Smooth muscle cell (in vitro differentiated cells): Measurements from ENCODE around the gene SKP2. TPM values are rescaled to one million over a fixed set of nuclear protein-coding genes. Genes with fewer than 3 reads are reported as not detected.

ENCODE experiments used
- DNase-seq: peaks from one replicate; lab custom pipeline; 2025; ENCODE audit not compliant: unreplicated experiment; lab: John Stamatoyannopoulos, UW
- H2AFZ ChIP-seq: fragments of 200-600 bp; sonication (generic); 2 replicates; pipeline ENCODE4 v1.6.0; 2016; ENCODE audit warnings: antibody characterized with exemption, low read depth, mild to moderate bottlenecking
- H3F3A ChIP-seq: fragments of 200-600 bp; sonication (generic); 2 replicates; pipeline ENCODE4 v1.6.0; 2017; ENCODE audit warnings: antibody characterized with exemption, low read depth
- H3K27ac ChIP-seq: fragments of 200-600 bp; sonication (generic); 2 replicates; pipeline ENCODE4 v1.5.1; 2016; ENCODE audit warnings: low read depth, mild to moderate bottlenecking
- H3K27me3 ChIP-seq: fragments of 200-600 bp; sonication (generic); 2 replicates; pipeline ENCODE4 v1.6.1; 2016; ENCODE audit warnings: low read depth, mild to moderate bottlenecking
- H3K36me3 ChIP-seq: fragments of 200-600 bp; sonication (generic); 2 replicates; pipeline ENCODE4 v1.5.1; 2016; ENCODE audit warnings: low read depth
- H3K4me1 ChIP-seq: fragments of 200-600 bp; sonication (generic); 2 replicates; pipeline ENCODE4 v1.5.1; 2016; ENCODE audit warnings: low read depth
- H3K4me2 ChIP-seq: fragments of 200-600 bp; sonication (generic); 2 replicates; pipeline ENCODE4 v1.6.0; 2016; ENCODE audit warnings: mild to moderate bottlenecking
- H3K4me3 ChIP-seq: fragments of 200-600 bp; sonication (generic); 2 replicates; pipeline ENCODE4 v1.5.1; 2016; ENCODE audit warnings: mild to moderate bottlenecking
- H3K79me2 ChIP-seq: fragments of 200-600 bp; sonication (generic); 2 replicates; pipeline ENCODE4 v1.6.0; 2016; ENCODE audit warnings: low read depth, mild to moderate bottlenecking
- H3K9ac ChIP-seq: fragments of 200-600 bp; sonication (generic); 2 replicates; pipeline ENCODE4 v1.6.0; 2016; ENCODE audit warnings: low read depth
- H3K9me3 ChIP-seq: fragments of 200-600 bp; sonication (generic); replicated peaks from 2 replicates; pipeline ENCODE4 v1.5.1; 2016; ENCODE audit warnings: low read depth
- H4K20me1 ChIP-seq: fragments of 200-600 bp; sonication (generic); 2 replicates; pipeline ENCODE4 v1.6.0; 2016; ENCODE audit warnings: low read depth
- CTCF ChIP-seq: fragments of 200-600 bp; sonication (generic); IDR thresholded peaks from 2 replicates; pipeline ENCODE4 v1.5.1; 2017; ENCODE audit warnings: borderline replicate concordance, mild to moderate bottlenecking, antibody characterized with exemption; ENCODE audit not compliant: insufficient read depth, poor library complexity, severe bottlenecking
- WGBS: methylation state at CpG from one replicate; pipeline ENCODE4 v1.1.7; 2016; ENCODE audit warnings: low lambda C conversion rate; 5-methylcytosine and 5-hydroxymethylcytosine counted together
- microRNA counts: library from miRNA; unstranded; fragments of <30 nt; microRNA quantifications from one replicate; lab custom pipeline; 2016
- microRNA-seq: library from miRNA; unstranded; fragments of <30 nt; microRNA quantifications from one replicate; pipeline ENCODE4, GENCODE V29; 2016; ENCODE audit warnings: borderline number of aligned reads
- polyA plus RNA-seq: library from polyadenylated mRNA; unstranded; fragments of >200 nt; fragmentation: Nextera tagmentation; extraction: Ambion mirVana; gene quantifications from 2 replicates; pipeline ENCODE4 v1.2.1, GENCODE V29; 2016
- small RNA-seq: library from RNA; depleted of rRNA; stranded (forward); fragments of <200 nt; gene quantifications from one replicate; pipeline ENCODE3, GENCODE V24; 2014
- total RNA-seq: library from RNA; depleted of rRNA; stranded (reverse); fragments of >200 nt; gene quantifications from 2 replicates; pipeline ENCODE4 v1.2.3, GENCODE V29; 2014

Gene SKP2
- total and polyA plus RNA-seq, 2 experiments from 2014 or later, result 38.8 to 53.8 TPM

DNA sequence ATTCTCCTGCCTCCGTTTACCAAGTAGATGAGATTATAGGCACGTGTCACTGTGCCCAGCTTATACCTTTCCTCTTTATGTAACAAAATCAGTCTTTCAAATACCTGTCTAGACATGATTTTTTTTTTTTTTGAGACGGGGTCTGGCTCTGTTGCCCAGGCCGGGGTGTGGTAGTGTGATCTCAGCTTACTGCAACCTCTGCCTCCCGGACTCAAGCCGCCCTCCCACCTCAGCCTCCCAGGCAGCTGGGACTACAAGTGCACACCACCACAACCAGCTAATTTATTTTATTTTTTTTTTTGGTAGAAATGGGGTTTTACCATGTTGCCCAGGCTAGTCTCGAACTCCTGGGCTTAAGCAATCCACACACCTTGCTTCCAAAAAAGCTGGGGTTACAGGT lies 76.6 kb downstream of the SKP2 start:
- peaks cover 26% of the 10 kb centered on the region for H4K20me1 ChIP-seq
- peaks cover 48% of the 10 kb centered on the region for H3K79me2 ChIP-seq
- no peak for TF ChIP-seq CTCF
- no peak overlapping the region for H3K9ac ChIP-seq
- H3F3A ChIP-seq, result no peaks in the 10 kb centered on the region
- H3K4me3 ChIP-seq, result no peak overlapping the region
- WGBS, result 97% methylated on average over 7 of the region's 7 CpGs
- no peak overlapping the region for H2AFZ ChIP-seq
- DNase-seq, result no peak
- peaks cover 8% of the 10 kb centered on the region for H3K36me3 ChIP-seq
- no peak overlapping the region for H3K4me2 ChIP-seq
- H3K4me1 ChIP-seq, result peaks cover 10% of the 10 kb centered on the region
- H3K27me3 ChIP-seq, result no peaks in the 10 kb centered on the region
- H3K27ac ChIP-seq, result no peak overlapping the region
- H3K9me3 ChIP-seq, result no peaks in the 10 kb centered on the region

GRCh38 chr5:36230151-36230790 lies 78.4 kb downstream of the SKP2 start:
- no peak for DNase-seq
- peaks cover 8% of the 10 kb centered on the region for H3K36me3 ChIP-seq
- no peaks in the 10 kb centered on the region for H3K9me3 ChIP-seq
- H3K4me1 ChIP-seq, result peaks cover 10% of the 10 kb centered on the region
- no peaks in the 10 kb centered on the region for H3F3A ChIP-seq
- no peak for TF ChIP-seq CTCF
- no peaks in the 10 kb centered on the region for H3K27me3 ChIP-seq
- H3K4me2 ChIP-seq, result no peak overlapping the region
- no peak overlapping the region for H3K4me3 ChIP-seq
- H3K9ac ChIP-seq, result no peak overlapping the region
- peaks cover 63% of the 10 kb centered on the region for H3K79me2 ChIP-seq
- peaks cover 27% of the 10 kb centered on the region for H4K20me1 ChIP-seq
- no peak overlapping the region for H3K27ac ChIP-seq
- H2AFZ ChIP-seq, result no peak overlapping the region
- WGBS, result 93% methylated on average over 1 of the region's 1 CpG

- Histone ChIP-seq H3K4me1 (peaks cover 15% of the 10 kb centered on the region), H3K4me3 (no peak overlapping the region), H3K9ac (no peak overlapping the region), H2AFZ (no peak overlapping the region), H3K27ac (no peak overlapping the region), H3K4me2 (no peak overlapping the region), H3K79me2 (peaks cover 75% of the 10 kb centered on the region), H3K36me3 (no peaks in the 10 kb centered on the region), H3K9me3 (no peaks in the 10 kb centered on the region), H3K27me3 (no peaks in the 10 kb centered on the region), H3F3A (no peaks in the 10 kb centered on the region), H4K20me1 (peaks cover 32% of the 10 kb centered on the region)
- 97% methylated on average over 3 of the region's 3 CpGs for WGBS
- DNase-seq, result no peak
- TF ChIP-seq CTCF, result no peak
Observed at GRCh38 chr5:36232533-36232932, 80.6 kb downstream of the SKP2 start.

MicroRNAs within 50 kb of the gene (microRNA counts, 767-probe panel; counts per million panel counts)
- microRNA hsa-miR-580 (lab: Ali Mortazavi, UCI), result 183 counts per million

Small RNA genes lying within 50 kb of the gene (microRNA-seq; reads per million reads assigned to microRNA genes)
- not detected for gene MIR580

Small RNA genes lying within 50 kb of the gene (small RNA-seq; reads per million reads assigned to genes)
- gene MIR580 (not detected), gene RNU6-1305P (not detected)

Other genes starting within 250 kb of the SKP2 start
- 0.13 and 0.31 TPM in 2 replicates for gene CAPSL, start 213.5 kb upstream of the SKP2 start, total RNA-seq
- gene CAPSL, start 213.5 kb upstream of the SKP2 start, polyA plus RNA-seq, result not detected in 2 replicates
- gene UGT3A1, start 160.7 kb upstream of the SKP2 start, total RNA-seq, result 0.13 TPM in 1 of 2 replicates, not detected in the other
- 0.37 TPM in 1 of 2 replicates, not detected in the other for gene UGT3A1, start 160.7 kb upstream of the SKP2 start, polyA plus RNA-seq
- gene UGT3A2, start 85.2 kb upstream of the SKP2 start, total RNA-seq, result 0.67 TPM in 1 of 2 replicates, not detected in the other
- gene UGT3A2, start 85.2 kb upstream of the SKP2 start, polyA plus RNA-seq, result 0.54 TPM in 1 of 2 replicates, not detected in the other
- 16.4 and 18.5 TPM in 2 replicates for gene LMBRD2, start 224 bp upstream of the SKP2 start, total RNA-seq
- gene LMBRD2, start 224 bp upstream of the SKP2 start, polyA plus RNA-seq, result 2.5 and 5.0 TPM in 2 replicates
- gene NADK2, start 89.8 kb downstream of the SKP2 start, total RNA-seq, result 27.2 and 40.3 TPM in 2 replicates
- 15.0 and 26.7 TPM in 2 replicates for gene NADK2, start 89.8 kb downstream of the SKP2 start, polyA plus RNA-seq
- gene RANBP3L, start 149.8 kb downstream of the SKP2 start, total RNA-seq, result 0.40 and 5.6 TPM in 2 replicates
- gene RANBP3L, start 149.8 kb downstream of the SKP2 start, polyA plus RNA-seq, result 0.38 TPM in 1 of 2 replicates, not detected in the other